Measurements from ENCODE around the gene ERFL.

GRCh38 chr19:41915776-41916414, 12.4 kb downstream of the ERFL start:
- no peak for TF ChIP-seq EZH2 (IDR thresholded peaks at IDR 0.05; ENCODE audit: borderline replicate concordance, insufficient read depth, low read depth, low read length, poor library complexity, severe bottlenecking)
- no peak for TF ChIP-seq CTCF (IDR thresholded peaks at IDR 0.05)
